KMS-11 (cell line): ENCODE results near the gene SNX17.

ENCODE experiments used
- H2AFZ ChIP-seq: fragments of 200-600 bp; sonication (generic); 2 replicates; pipeline ENCODE4 v1.6.1; 2016; ENCODE audit warnings: antibody characterized with exemption, mixed run types, low read depth
- H3K27ac ChIP-seq: fragments of 200-600 bp; sonication (generic); 2 replicates; pipeline ENCODE4 v1.6.1; 2016; ENCODE audit warnings: mild to moderate bottlenecking, mixed run types
- H3K27me3 ChIP-seq: fragments of 200-600 bp; sonication (generic); 2 replicates; pipeline ENCODE4 v1.6.1; 2017; ENCODE audit warnings: mild to moderate bottlenecking, low read depth, mixed run types, moderate library complexity; ENCODE audit not compliant: insufficient read depth
- H3K36me3 ChIP-seq: fragments of 200-600 bp; sonication (generic); 2 replicates; pipeline ENCODE4 v1.6.1; 2017; ENCODE audit warnings: mild to moderate bottlenecking, mixed run types; ENCODE audit not compliant: insufficient read depth
- H3K4me1 ChIP-seq: fragments of 200-600 bp; sonication (generic); 2 replicates; pipeline ENCODE4 v1.6.1; 2016; ENCODE audit warnings: mild to moderate bottlenecking, low read depth, mixed run types; ENCODE audit not compliant: poor library complexity, severe bottlenecking
- H3K4me2 ChIP-seq: fragments of 200-600 bp; sonication (generic); 2 replicates; pipeline ENCODE4 v1.7.0; 2016; ENCODE audit warnings: mild to moderate bottlenecking, mixed run types
- H3K4me3 ChIP-seq: fragments of 200-600 bp; sonication (generic); IDR thresholded peaks from 2 replicates; pipeline ENCODE4 v1.6.1; 2017; ENCODE audit warnings: low read depth, low read length, mixed read lengths; ENCODE audit not compliant: insufficient read depth
- H3K79me2 ChIP-seq: fragments of 200-600 bp; sonication (generic); 2 replicates; pipeline ENCODE4 v1.6.1; 2016; ENCODE audit warnings: low read depth, mixed run types; ENCODE audit not compliant: insufficient read depth
- H3K9ac ChIP-seq: fragments of 200-600 bp; sonication (generic); 2 replicates; pipeline ENCODE4 v1.6.1; 2016; ENCODE audit warnings: mild to moderate bottlenecking, mixed run types
- H4K20me1 ChIP-seq: fragments of 200-600 bp; sonication (generic); 2 replicates; pipeline ENCODE4 v1.6.1; 2016; ENCODE audit warnings: mild to moderate bottlenecking, mixed run types; ENCODE audit not compliant: insufficient read depth
- CTCF ChIP-seq: fragments of 200-600 bp; sonication (generic); conservative IDR thresholded peaks from 2 replicates; pipeline ENCODE4 v1.6.1; 2017; ENCODE audit warnings: low read depth, mild to moderate bottlenecking, antibody characterized with exemption, low read length, moderate library complexity, mixed read lengths

SNX17 gene

GRCh38 chr2:27322766-27323595 is 47.4 kb upstream of the SNX17 start, which contains the start of gene MPV17:
Gene MPV17, minus strand, starts transcription at chr2:27323097. Its CDS starts 580 bp downstream, at chr2:27322517.
- Histone ChIP-seq H3K4me3 (peak within 1 kb of the TSS; percentile 92), H3K79me2 (no peaks in the 10 kb centered on the region), H2AFZ (peak within 1 kb of the TSS; percentile 77), H3K9ac (peak within 1 kb of the TSS; percentile 84), H3K27me3 (no peaks in the 10 kb centered on the region), H3K4me2 (peak within 1 kb of the TSS; percentile 71), H3K27ac (peak within 1 kb of the TSS; percentile 57), H3K36me3 (no peaks in the 10 kb centered on the region), H4K20me1 (no peaks in the 10 kb centered on the region), H3K4me1 (peaks cover 14% of the 10 kb centered on the region)
- no peak for TF ChIP-seq CTCF

GRCh38 chr2:27323596-27324285 is 46.7 kb upstream of the SNX17 start:
- Histone ChIP-seq H3K9ac (peak overlapping the region; percentile 84), H3K4me3 (peak overlapping the region; percentile 92), H3K27ac (peak overlapping the region; percentile 57; the same call in 1 of the 2 replicates), H3K4me1 (peaks cover 14% of the 10 kb centered on the region), H2AFZ (peak overlapping the region; percentile 77; the same call in 1 of the 2 replicates), H4K20me1 (no peaks in the 10 kb centered on the region), H3K4me2 (peak overlapping the region; percentile 71), H3K79me2 (no peaks in the 10 kb centered on the region), H3K27me3 (no peaks in the 10 kb centered on the region), H3K36me3 (no peaks in the 10 kb centered on the region)
- no peak for TF ChIP-seq CTCF

- Histone ChIP-seq H3K27me3 (no peaks in the 10 kb centered on the region), H3K36me3 (no peaks in the 10 kb centered on the region), H3K27ac (no peak overlapping the region), H3K4me3 (no peak overlapping the region), H3K4me1 (peaks cover 14% of the 10 kb centered on the region), H3K4me2 (no peak overlapping the region), H3K9ac (no peak overlapping the region), H3K79me2 (no peaks in the 10 kb centered on the region), H2AFZ (no peak overlapping the region), H4K20me1 (no peaks in the 10 kb centered on the region)
- TF ChIP-seq CTCF = no peak
Measured at GRCh38 chr2:27324720-27325119, 45.7 kb upstream of the SNX17 start.

- no peaks in the 10 kb centered on the region for H3K4me1 ChIP-seq
- H3K27me3 ChIP-seq = no peaks in the 10 kb centered on the region
- H2AFZ ChIP-seq = no peak overlapping the region
- TF ChIP-seq CTCF = no peak
- no peaks in the 10 kb centered on the region for H4K20me1 ChIP-seq
- no peaks in the 10 kb centered on the region for H3K79me2 ChIP-seq
- no peak overlapping the region for H3K9ac ChIP-seq
- no peak overlapping the region for H3K27ac ChIP-seq
- H3K4me2 ChIP-seq = no peak overlapping the region
- H3K36me3 ChIP-seq = peaks cover 7% of the 10 kb centered on the region; the same call in 1 of the 2 replicates
- H3K4me3 ChIP-seq = no peak overlapping the region
Measured at GRCh38 chr2:27335311-27335710, 35.1 kb upstream of the SNX17 start.
